CD1c-positive myeloid dendritic cell (primary cell): Measurements from ENCODE around the gene B3GNT5.
"Not testable (repeated sequence)": the region's sequence is repeated elsewhere in the genome, so short reads cannot be mapped to it uniquely, and the experiment has no call there.

Experiments
- DNase-seq: peaks from one replicate; pipeline ENCODE4 v3.0.0-alpha.2; 2016; ENCODE audit errors: extremely low spot score

The B3GNT5 gene

DNA sequence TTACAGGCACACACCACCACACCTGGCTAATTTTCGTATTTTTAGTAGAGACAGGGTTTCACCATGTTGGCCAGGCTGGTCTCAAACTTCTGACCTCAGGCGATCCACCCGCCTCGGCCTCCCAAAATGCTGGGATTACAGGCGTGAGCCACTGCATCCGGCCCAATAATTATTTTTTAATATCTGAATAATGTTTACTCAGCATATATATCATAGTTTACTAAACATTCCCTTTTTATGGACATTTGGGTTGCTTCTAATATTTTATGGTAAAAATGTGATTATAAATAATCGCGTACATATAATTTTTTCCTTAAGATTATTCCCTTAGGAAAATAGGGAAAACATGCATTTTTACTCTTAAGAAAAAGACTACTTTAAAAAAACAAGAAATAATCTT is 22.8 kb upstream of the B3GNT5 start:
- not testable (repeated sequence) for DNase-seq

GRCh38 chr3:183230826-183231225 is 22.2 kb upstream of the B3GNT5 start:
- no peak for DNase-seq

- peak; percentile 22 for DNase-seq
These were observed 19.1 kb upstream of the B3GNT5 start for GRCh38 chr3:183233966-183234365.

DNA sequence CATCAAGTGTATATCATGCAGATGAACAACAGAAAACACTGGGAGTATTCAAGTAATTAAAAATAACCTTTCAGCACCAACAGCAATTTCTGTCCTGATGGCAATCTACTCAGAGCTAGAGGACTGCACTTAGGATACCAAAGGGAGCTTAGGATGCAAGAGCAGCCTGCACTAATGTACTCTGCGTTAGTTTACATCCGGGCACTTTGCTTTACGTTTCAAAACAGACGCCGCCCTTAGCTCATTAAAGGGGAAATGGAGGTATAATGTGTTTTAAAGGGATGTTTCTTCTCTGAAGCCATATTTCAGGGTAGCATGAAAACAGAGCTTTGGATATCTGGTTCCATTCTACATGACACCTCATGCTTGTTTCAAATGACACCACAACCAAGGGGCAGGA is 14.0 kb upstream of the B3GNT5 start:
- DNase-seq: no peak

GRCh38 chr3:183242431-183242830 is 10.6 kb upstream of the B3GNT5 start:
- no peak for DNase-seq

DNA sequence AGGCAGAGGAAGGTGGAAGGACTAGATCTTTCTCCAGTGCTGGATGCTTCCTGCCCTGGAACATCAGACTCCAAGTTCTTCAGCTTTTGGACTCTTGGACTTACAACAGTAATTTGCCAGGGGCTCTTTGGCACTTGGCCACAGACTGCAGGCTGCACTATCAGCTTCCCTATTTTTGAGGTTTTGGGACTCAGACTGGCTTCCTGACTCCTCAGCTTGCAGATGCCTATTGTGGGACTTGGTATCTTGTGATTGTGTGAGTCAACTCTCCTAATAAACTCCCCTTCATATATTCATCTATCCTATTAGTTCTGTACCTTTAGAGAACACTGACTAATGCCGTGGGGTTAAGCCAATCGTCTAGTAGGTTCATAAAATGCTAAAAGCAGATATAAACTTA is 8.8 kb upstream of the B3GNT5 start:
- peak; percentile 95 for DNase-seq

GRCh38 chr3:183244981-183245476 is 8.0 kb upstream of the B3GNT5 start:
- peak; percentile 69 for DNase-seq

DNA sequence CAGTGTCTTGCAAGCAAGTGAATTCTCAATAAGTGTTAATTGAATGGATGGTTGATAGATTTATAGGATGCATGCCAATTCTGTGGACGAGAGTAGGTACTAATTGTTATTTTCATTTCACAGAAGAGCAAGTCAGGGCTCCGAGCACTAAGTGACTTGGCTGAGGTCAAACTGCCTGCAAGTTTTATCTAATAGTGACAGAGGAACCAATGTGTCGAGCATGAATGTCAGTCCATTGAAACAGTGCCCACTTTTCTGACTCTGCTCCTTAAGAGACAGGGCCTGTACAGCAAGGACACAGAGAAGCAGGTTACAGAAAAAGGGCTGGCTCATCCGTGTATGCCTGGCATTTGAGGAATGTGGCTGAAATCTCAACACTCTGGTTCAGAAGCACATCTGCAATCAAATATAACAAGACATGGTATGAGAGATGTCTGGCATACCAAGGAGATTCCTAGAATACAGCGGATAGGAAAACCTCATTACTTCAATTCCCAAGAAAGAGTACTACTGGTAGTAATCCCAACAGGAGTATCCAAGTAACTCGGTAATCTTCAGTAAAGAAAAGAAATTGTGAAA is 6.0 kb upstream of the B3GNT5 start:
- DNase-seq: no peak

DNA sequence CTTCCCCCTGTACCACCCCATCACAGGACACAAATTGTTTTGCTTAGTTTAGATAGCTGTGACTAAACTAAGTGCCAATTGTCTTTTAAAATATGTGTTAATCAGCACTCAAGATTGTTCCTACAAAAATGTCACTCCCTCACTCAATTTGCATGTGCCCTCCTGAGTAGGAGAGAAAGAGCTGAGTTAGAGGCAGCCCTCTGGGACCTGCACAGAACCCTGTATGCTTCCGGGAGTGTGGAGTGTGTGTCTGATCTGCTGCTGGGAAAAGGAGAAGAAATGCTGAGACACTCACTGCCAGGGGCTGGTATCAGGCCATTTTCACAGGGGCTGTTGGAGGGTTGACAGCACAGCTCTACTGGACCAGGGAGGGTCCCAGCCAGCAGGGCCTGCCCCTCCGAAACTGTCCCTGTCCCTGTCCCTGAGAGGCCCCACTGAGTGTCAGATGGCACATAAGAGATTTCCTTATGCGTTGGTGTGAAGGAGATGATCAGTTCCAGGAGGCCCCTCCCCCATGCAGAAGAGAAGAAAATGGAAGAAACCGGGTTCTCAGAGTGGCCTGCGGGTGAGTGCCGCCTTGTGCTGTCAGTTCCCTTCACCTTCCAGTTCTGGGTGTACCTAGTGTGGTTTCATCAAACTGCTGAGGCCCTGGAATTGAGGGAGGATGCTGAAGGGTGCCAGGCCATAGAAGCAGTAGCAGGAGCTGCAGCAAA is 3.9 kb upstream of the B3GNT5 start:
- no peak for DNase-seq

DNA sequence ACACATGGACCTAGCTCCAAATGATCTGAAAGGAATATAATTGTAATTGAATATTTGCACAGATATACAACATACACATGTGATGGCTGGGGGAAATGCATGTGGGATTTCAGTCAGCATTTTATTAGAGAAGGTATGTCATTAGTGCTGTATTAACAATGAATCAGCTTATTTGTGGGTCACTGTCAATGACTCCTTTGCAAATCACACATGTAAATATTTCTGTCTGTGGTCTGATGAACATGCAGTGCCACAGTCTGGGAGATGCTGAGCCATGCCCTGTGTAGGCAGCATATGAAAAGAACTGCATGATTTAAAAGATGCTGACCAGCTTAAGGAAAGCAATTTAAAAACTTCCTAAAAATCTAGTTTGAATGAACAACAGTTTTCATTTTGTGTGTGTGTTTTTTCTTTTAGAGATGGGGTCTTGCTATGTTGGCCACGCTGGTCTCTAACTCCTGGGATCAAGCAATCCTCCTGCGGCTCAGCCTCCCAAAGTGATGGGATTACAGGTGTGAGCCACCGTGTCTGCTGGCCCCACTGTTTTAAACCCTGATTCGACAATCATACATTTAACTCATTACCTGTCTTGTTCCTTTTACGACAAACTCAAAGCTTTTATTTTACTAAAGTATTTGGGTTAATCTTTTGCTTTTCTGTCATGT is 803 bp upstream of the B3GNT5 start:
- no peak for DNase-seq

GRCh38 chr3:183253528-183254486 is 754 bp downstream of the B3GNT5 start:
- peak; percentile 81 for DNase-seq

GRCh38 chr3:183254487-183255347 is 1.7 kb downstream of the B3GNT5 start:
- peak; percentile 57 for DNase-seq

DNA sequence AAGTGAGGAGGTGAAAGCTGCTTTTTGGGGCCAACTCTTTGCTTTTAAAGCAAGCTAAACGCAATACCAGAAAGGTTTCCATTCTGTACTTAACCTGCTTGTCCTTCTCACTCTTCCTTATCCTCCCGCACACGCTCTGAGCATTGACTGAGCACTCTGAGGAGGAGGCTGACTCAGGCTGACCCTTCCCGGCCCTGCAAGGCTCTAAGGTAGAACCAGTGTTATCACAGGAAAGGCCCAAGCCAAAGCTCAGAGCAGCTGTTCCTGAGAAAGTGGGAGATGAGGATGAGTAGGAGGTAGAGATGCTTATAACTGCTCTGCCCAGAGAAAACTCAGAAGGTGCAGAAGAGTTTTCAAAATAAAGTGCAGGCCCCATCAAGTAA is 2.3 kb downstream of the B3GNT5 start:
- DNase-seq: peak; percentile 56

DNA sequence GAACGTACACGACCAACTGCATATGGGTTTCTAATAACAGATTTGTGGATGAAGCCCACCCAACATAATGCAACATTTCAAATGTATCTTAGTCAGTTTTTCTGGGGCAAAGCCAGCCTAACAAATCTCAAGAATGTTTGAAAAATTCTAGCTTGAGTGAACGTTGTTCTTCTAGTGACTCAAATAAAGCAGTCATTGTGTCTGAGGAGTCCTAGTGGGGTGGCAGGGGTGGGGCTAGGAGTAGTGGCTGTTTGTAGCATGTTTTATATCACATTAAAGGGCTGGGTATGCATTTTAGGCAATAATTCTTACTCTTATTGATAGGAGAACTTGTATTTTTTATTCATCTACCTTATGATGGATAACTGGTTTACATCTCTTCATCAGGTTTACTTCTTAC is 6.0 kb downstream of the B3GNT5 start:
- no peak for DNase-seq

DNA sequence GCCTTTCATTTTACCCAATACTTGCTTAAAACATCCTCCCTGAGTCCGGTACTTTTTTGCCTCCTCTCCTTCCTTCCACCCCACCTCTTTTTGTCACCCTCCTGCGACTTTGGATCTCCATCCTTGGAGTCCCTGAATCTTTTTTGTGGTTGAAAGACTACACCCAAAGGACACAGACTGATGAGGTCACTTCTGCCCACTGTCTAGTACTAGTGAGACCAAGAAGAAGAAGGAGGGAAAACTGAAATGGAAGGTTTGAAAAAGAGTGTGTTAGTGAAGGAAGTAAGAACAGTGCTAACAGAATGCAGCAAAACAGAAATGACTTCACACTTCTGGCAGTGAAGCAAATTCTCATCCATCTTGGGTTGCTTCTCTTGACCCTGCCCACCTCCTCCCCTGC is 6.6 kb downstream of the B3GNT5 start:
- peak; percentile 48 for DNase-seq

DNA sequence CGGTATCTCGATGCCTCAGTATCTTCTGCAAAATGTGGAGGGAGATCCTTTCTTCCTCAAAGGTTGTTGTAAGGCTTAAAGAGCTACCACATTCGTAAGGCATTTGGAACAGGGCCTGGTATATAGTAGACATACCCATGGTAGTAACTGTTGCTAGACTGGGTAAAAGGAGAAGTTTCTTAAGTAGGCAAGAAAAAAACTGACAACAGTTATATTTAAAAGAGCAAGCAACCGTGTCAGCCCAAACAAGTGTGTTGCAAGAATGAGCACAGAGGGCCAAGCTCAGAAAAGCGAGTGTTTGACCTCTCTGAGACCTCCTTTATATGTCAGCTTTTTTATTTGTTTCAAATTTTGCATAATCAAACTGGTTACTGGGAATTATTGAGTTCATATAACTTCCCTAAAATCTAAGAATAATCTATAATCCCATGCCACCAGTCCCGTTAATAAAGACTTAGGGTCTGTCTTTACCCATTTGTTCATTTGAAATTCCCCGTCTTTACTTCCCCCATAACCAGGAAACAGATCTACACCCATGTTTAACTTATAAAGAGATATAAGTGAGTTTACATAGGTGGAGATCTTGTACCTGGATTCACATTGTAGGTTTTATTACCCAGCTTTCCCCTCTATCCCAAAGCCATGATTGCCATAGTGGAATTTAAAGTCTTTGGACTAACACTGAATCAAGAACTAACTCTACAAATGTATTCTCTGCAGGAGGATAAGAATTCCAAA is 7.3 kb downstream of the B3GNT5 start:
- peak; percentile 84 for DNase-seq

DNA sequence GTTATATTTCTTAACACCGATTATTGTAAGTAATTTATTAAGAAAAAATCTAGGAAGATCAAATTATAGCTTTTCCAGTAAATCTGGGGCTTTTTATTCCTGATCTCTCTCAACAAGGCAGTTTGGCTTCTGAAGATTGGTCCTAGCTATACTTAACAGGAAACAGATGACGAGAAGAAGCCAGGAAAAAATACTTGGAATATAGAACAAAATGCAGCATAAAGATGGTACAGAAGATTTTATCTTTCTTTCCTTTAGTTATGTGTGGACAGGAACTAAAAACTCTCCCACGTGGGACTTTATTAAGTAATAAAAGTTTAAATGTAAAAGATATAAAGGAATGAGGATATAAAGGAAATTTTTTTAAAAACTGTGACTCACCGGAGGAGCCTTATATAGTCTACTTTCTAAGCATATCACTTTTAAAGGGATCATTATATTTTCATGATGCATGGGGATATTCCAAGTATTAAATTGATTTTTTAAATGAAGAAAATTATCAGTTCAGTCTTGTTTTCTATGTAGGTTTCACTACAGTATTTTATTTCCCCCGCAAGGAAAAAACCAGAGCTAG is 8.2 kb downstream of the B3GNT5 start:
- DNase-seq: no peak

DNA sequence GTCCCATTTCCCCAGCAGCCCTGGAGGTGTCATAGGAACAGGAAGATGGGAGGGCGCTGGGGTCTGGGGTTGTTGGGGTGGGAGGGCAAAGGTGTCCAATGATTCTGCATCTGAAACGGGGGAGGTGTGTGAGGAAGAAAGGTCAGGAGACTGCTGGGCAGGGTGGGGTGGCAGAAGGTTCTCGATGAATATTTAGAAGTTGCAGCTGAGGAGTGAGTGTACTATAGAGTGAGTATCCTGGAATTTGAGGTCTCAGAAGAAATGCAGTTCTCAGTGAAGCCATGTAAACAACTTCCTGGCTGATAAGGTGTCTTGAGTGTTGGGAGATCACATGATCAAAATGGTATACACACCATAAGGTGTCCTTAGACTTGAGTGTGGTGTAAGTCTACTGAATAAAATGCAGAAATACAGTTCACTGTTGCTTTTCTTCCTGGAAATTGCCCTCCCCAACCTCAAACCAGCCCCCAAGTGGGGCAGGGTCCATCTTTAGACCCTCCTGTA is 9.9 kb downstream of the B3GNT5 start:
- DNase-seq: no peak

- DNase-seq: peak; percentile 53
These were observed 11.2 kb downstream of the B3GNT5 start for GRCh38 chr3:183264268-183264667.
